ENCODE data around the gene SCG5. TPM values are rescaled to one million over a fixed set of nuclear protein-coding genes. Genes with fewer than 3 reads are reported as not detected.

Gene SCG5
- total and polyA plus RNA-seq, 2 donors (not counting 1 experiment from before 2014, with no cell fraction given): 27.8 to 39.8 TPM

GRCh38 chr15:32718821-32719716, 77.6 kb downstream of the SCG5 start:
- Histone ChIP-seq H3K4me3 (replicated peaks in 1 of 4; ENCODE audit: control extremely low read depth in 1 of 4, insufficient read depth in 1 of 4, low read depth in 3 of 4, low read length in 4 of 4) (peak overlapping the region; percentile 45 to 72 (median 58)), H3K4me1 (ENCODE audit: control insufficient read depth, extremely low read depth, insufficient read depth, low read length) (peaks cover 2% of the 10 kb centered on the region), H3K9ac (ENCODE audit: insufficient read depth, low read length) (peak overlapping the region; percentile 78), H3K27me3 (ENCODE audit: control insufficient read depth, insufficient read depth, low read length) (peaks cover 24% of the 10 kb centered on the region), H3K9me3 (ENCODE audit: control insufficient read depth, insufficient read depth, low read depth, low read length) (no peaks in the 10 kb centered on the region), H3K27ac (ENCODE audit: insufficient read depth, low read length) (peak overlapping the region; percentile 68), H3K36me3 (ENCODE audit: control insufficient read depth, insufficient read depth, low read length) (peaks cover 2% of the 10 kb centered on the region), H2AFZ (ENCODE audit: low read length) (no peak overlapping the region), H4K20me1 (ENCODE audit: control insufficient read depth, extremely low read depth, insufficient read depth, low read length) (no peaks in the 10 kb centered on the region), H3K4me2 (ENCODE audit: extremely low read depth, insufficient read depth, low read length) (peak overlapping the region; percentile 55), H3K79me2 (ENCODE audit: control insufficient read depth, insufficient read depth, low read length) (peaks cover 52% of the 10 kb centered on the region)
- peak; percentile 26 to 34 for DNase-seq (ENCODE audit: low read depth in 2 of 2)
- TF ChIP-seq, protein P1, sequence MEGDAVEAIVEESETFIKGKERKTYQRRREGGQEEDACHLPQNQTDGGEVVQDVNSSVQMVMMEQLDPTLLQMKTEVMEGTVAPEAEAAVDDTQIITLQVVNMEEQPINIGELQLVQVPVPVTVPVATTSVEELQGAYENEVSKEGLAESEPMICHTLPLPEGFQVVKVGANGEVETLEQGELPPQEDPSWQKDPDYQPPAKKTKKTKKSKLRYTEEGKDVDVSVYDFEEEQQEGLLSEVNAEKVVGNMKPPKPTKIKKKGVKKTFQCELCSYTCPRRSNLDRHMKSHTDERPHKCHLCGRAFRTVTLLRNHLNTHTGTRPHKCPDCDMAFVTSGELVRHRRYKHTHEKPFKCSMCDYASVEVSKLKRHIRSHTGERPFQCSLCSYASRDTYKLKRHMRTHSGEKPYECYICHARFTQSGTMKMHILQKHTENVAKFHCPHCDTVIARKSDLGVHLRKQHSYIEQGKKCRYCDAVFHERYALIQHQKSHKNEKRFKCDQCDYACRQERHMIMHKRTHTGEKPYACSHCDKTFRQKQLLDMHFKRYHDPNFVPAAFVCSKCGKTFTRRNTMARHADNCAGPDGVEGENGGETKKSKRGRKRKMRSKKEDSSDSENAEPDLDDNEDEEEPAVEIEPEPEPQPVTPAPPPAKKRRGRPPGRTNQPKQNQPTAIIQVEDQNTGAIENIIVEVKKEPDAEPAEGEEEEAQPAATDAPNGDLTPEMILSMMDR (conservative IDR thresholded peaks at IDR 0.05 in 1 of 2, IDR thresholded peaks at IDR 0.05 in 1 of 2; ENCODE audit: low read depth in 1 of 2, low read length in 2 of 2): no peak
- peak; percentile 53 for TF ChIP-seq EZH2 (IDR thresholded peaks at IDR 0.05; ENCODE audit: low read length, missing control alignments)

DNA sequence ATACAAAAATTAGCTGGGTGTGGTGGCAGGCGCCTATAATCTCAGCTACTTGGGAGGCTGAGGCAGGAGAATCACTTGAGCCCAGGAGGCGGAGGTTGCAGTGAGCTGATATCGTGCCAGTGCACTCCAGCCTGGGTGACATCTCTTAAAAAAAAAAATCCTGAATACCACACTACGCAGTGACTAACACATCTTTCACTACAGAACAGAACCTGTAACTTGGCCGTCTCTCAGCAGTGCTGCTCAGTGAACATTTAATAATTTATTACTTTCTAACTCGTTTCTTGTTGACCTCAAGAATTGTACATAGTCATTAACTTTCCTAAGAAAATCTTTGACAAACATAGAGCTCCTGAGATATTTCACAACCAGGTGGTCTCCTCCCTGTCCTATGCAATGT, 80.1 kb downstream of the SCG5 start:
- Histone ChIP-seq H3K79me2 (ENCODE audit: control insufficient read depth, insufficient read depth, low read length) (peaks cover 58% of the 10 kb centered on the region), H3K27me3 (ENCODE audit: control insufficient read depth, insufficient read depth, low read length) (peaks cover 22% of the 10 kb centered on the region), H3K4me2 (ENCODE audit: extremely low read depth, insufficient read depth, low read length) (no peak overlapping the region), H3K27ac (ENCODE audit: insufficient read depth, low read length) (no peak overlapping the region), H3K4me1 (ENCODE audit: control insufficient read depth, extremely low read depth, insufficient read depth, low read length) (no peaks in the 10 kb centered on the region), H4K20me1 (ENCODE audit: control insufficient read depth, extremely low read depth, insufficient read depth, low read length) (no peaks in the 10 kb centered on the region), H2AFZ (ENCODE audit: low read length) (no peak overlapping the region), H3K4me3 (replicated peaks in 1 of 4; ENCODE audit: control extremely low read depth in 1 of 4, insufficient read depth in 1 of 4, low read depth in 3 of 4, low read length in 4 of 4) (no peak overlapping the region), H3K9ac (ENCODE audit: insufficient read depth, low read length) (no peak overlapping the region), H3K36me3 (ENCODE audit: control insufficient read depth, insufficient read depth, low read length) (peaks cover 2% of the 10 kb centered on the region), H3K9me3 (ENCODE audit: control insufficient read depth, insufficient read depth, low read depth, low read length) (no peaks in the 10 kb centered on the region)
- no peak for TF ChIP-seq EZH2 (IDR thresholded peaks at IDR 0.05; ENCODE audit: low read length, missing control alignments)
- TF ChIP-seq, protein P1 (conservative IDR thresholded peaks at IDR 0.05 in 1 of 2, IDR thresholded peaks at IDR 0.05 in 1 of 2; ENCODE audit: low read depth in 1 of 2, low read length in 2 of 2): no peak
- DNase-seq (ENCODE audit: low read depth in 2 of 2): peak in 1 of 2 donors; percentile 72

DNA sequence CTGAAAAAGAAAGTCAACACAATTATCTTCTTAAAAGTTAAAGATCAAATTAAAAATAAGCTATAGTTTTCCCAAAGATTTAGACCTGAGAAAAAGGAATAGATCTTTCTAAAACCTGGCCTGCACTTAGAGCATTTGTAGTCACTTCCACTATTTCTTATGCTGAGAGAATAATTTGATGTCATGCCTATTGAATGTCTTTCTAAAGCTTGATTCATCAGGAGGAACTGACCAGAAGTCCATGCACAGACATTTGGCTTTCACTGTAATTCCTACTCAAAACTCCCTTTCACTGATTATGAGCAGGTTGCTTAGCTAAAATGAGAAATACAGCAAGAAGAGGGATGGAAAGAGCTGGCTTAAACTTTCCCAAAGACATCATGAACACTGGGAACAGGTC, 80.6 kb downstream of the SCG5 start:
- Histone ChIP-seq H3K36me3 (ENCODE audit: control insufficient read depth, insufficient read depth, low read length) (peaks cover 2% of the 10 kb centered on the region), H3K9ac (ENCODE audit: insufficient read depth, low read length) (no peak overlapping the region), H3K9me3 (ENCODE audit: control insufficient read depth, insufficient read depth, low read depth, low read length) (no peaks in the 10 kb centered on the region), H3K4me2 (ENCODE audit: extremely low read depth, insufficient read depth, low read length) (no peak overlapping the region), H4K20me1 (ENCODE audit: control insufficient read depth, extremely low read depth, insufficient read depth, low read length) (no peaks in the 10 kb centered on the region), H3K4me3 (replicated peaks in 1 of 4; ENCODE audit: control extremely low read depth in 1 of 4, insufficient read depth in 1 of 4, low read depth in 3 of 4, low read length in 4 of 4) (no peak overlapping the region), H3K4me1 (ENCODE audit: control insufficient read depth, extremely low read depth, insufficient read depth, low read length) (no peaks in the 10 kb centered on the region), H3K79me2 (ENCODE audit: control insufficient read depth, insufficient read depth, low read length) (peaks cover 58% of the 10 kb centered on the region), H3K27me3 (ENCODE audit: control insufficient read depth, insufficient read depth, low read length) (peaks cover 21% of the 10 kb centered on the region), H2AFZ (ENCODE audit: low read length) (no peak overlapping the region), H3K27ac (ENCODE audit: insufficient read depth, low read length) (no peak overlapping the region)
- peak in 1 of 2 donors; percentile 50 for DNase-seq (ENCODE audit: low read depth in 2 of 2)
- TF ChIP-seq, protein P1 (conservative IDR thresholded peaks at IDR 0.05 in 1 of 2, IDR thresholded peaks at IDR 0.05 in 1 of 2; ENCODE audit: low read depth in 1 of 2, low read length in 2 of 2): no peak
- no peak for TF ChIP-seq EZH2 (IDR thresholded peaks at IDR 0.05; ENCODE audit: low read length, missing control alignments)
